HG02943 (cell line): ENCODE data around the gene CRYZ.
"Not testable (repeated sequence)": the region's sequence is repeated elsewhere in the genome, so short reads cannot be mapped to it uniquely, and the experiment has no call there.

Experiments used
- ATAC-seq: cut with Tn5 transposase; IDR thresholded peaks from one replicate; pipeline ENCODE4 v1.9.1; 2021; ENCODE audit warnings: mild to moderate bottlenecking, low read depth, moderate library complexity; ENCODE audit not compliant: unreplicated experiment

CRYZ gene

GRCh38 chr1:74732960-74733603, at the start of gene CRYZ, which contains the start of gene TYW3:
TSS of gene CRYZ (minus strand) at chr1:74733050. CDS start at chr1:74724821, 8,229 bp downstream.
TSS of gene TYW3 (plus strand) at chr1:74733152. CDS start at chr1:74733245, 93 bp downstream.
- ATAC-seq, result peak; percentile 62

GRCh38 chr1:74780594-74780993, 47.7 kb upstream of the CRYZ start:
- no peak for ATAC-seq

GRCh38 chr1:74779750-74780149, 46.9 kb upstream of the CRYZ start:
- no peak for ATAC-seq

- ATAC-seq, result no peak
Observed at GRCh38 chr1:74777525-74777924, 44.7 kb upstream of the CRYZ start.

- ATAC-seq, result no peak
Observed at GRCh38 chr1:74775735-74776134, 42.9 kb upstream of the CRYZ start.

- no peak for ATAC-seq
Observed at GRCh38 chr1:74773582-74773981, 40.7 kb upstream of the CRYZ start.

GRCh38 chr1:74772945-74773344, 40.1 kb upstream of the CRYZ start:
- no peak for ATAC-seq

GRCh38 chr1:74771913-74772515, 39.2 kb upstream of the CRYZ start:
- peak; percentile 71 for ATAC-seq

- ATAC-seq, result no peak
Observed at GRCh38 chr1:74767490-74767889, 34.6 kb upstream of the CRYZ start.

- no peak for ATAC-seq
Observed at GRCh38 chr1:74766579-74766978, 33.7 kb upstream of the CRYZ start.

GRCh38 chr1:74763807-74764206, 31.0 kb upstream of the CRYZ start:
- ATAC-seq, result no peak

GRCh38 chr1:74756650-74757049, 23.8 kb upstream of the CRYZ start:
- ATAC-seq, result not testable (repeated sequence)

GRCh38 chr1:74755475-74755874, 22.6 kb upstream of the CRYZ start:
- ATAC-seq, result no peak

- no peak for ATAC-seq
Observed at GRCh38 chr1:74753104-74753503, 20.3 kb upstream of the CRYZ start.

- ATAC-seq, result peak; percentile 93
Observed at GRCh38 chr1:74748960-74749359, 16.1 kb upstream of the CRYZ start.

- ATAC-seq, result not testable (repeated sequence)
Observed at GRCh38 chr1:74745247-74745646, 12.4 kb upstream of the CRYZ start.

- ATAC-seq, result not testable (repeated sequence)
Observed at GRCh38 chr1:74740307-74740980, 7.6 kb upstream of the CRYZ start.

GRCh38 chr1:74737333-74737732, 4.5 kb upstream of the CRYZ start:
- no peak for ATAC-seq

GRCh38 chr1:74733604-74734484, 994 bp upstream of the CRYZ start:
- ATAC-seq, result peak; percentile 45

- ATAC-seq, result peak; percentile 15
Observed at GRCh38 chr1:74732071-74732946, 541 bp downstream of the CRYZ start.
